GM21381 (cell line): Measurements from ENCODE around the gene PIP4K2A.

Experiments used
- ATAC-seq: cut with Tn5 transposase; IDR thresholded peaks from one replicate; pipeline ENCODE4 v1.9.1; 2021; ENCODE audit warnings: mild to moderate bottlenecking, moderate library complexity; ENCODE audit not compliant: unreplicated experiment

PIP4K2A gene

GRCh38 chr10:22643116-22643515 lies 71.3 kb downstream of the PIP4K2A start:
- ATAC-seq, result no peak

GRCh38 chr10:22641743-22642142 lies 72.6 kb downstream of the PIP4K2A start:
- no peak for ATAC-seq

GRCh38 chr10:22640359-22640758 lies 74.0 kb downstream of the PIP4K2A start:
- no peak for ATAC-seq

- no peak for ATAC-seq
Observed at GRCh38 chr10:22638863-22639262, 75.5 kb downstream of the PIP4K2A start.

- no peak for ATAC-seq
Observed at GRCh38 chr10:22637491-22637890, 76.9 kb downstream of the PIP4K2A start.

GRCh38 chr10:22635650-22636049 lies 78.7 kb downstream of the PIP4K2A start:
- no peak for ATAC-seq

- no peak for ATAC-seq
Observed at GRCh38 chr10:22634606-22635459, 79.5 kb downstream of the PIP4K2A start.

- ATAC-seq, result no peak
Observed at GRCh38 chr10:22634093-22634492, 80.3 kb downstream of the PIP4K2A start.

- no peak for ATAC-seq
Observed at GRCh38 chr10:22633528-22633927, 80.8 kb downstream of the PIP4K2A start.

- ATAC-seq, result no peak
Observed at GRCh38 chr10:22633106-22633505, 81.3 kb downstream of the PIP4K2A start.

GRCh38 chr10:22631646-22632278 lies 82.6 kb downstream of the PIP4K2A start:
- ATAC-seq, result no peak

- ATAC-seq, result no peak
Observed at GRCh38 chr10:22631185-22631584, 83.2 kb downstream of the PIP4K2A start.

- peak; percentile 82 for ATAC-seq
Observed at GRCh38 chr10:22630234-22631174, 83.9 kb downstream of the PIP4K2A start.

- no peak for ATAC-seq
Observed at GRCh38 chr10:22629852-22630233, 84.5 kb downstream of the PIP4K2A start.

GRCh38 chr10:22629126-22629525 lies 85.3 kb downstream of the PIP4K2A start:
- ATAC-seq, result no peak

GRCh38 chr10:22628309-22628708 lies 86.1 kb downstream of the PIP4K2A start:
- ATAC-seq, result no peak

GRCh38 chr10:22626784-22627183 lies 87.6 kb downstream of the PIP4K2A start:
- no peak for ATAC-seq

- ATAC-seq, result no peak
Observed at GRCh38 chr10:22625516-22626290, 88.7 kb downstream of the PIP4K2A start.

GRCh38 chr10:22624287-22624738 lies 90.1 kb downstream of the PIP4K2A start:
- ATAC-seq, result no peak

- no peak for ATAC-seq
Observed at GRCh38 chr10:22623633-22624253, 90.6 kb downstream of the PIP4K2A start.
